ENCODE data around the gene AGAP3. TPM values are rescaled to one million over a fixed set of nuclear protein-coding genes. Genes with fewer than 3 reads are reported as not detected.

AGAP3 gene
- 91.1 and 102 TPM in 2 replicates for polyA plus RNA-seq (2013)

DNA sequence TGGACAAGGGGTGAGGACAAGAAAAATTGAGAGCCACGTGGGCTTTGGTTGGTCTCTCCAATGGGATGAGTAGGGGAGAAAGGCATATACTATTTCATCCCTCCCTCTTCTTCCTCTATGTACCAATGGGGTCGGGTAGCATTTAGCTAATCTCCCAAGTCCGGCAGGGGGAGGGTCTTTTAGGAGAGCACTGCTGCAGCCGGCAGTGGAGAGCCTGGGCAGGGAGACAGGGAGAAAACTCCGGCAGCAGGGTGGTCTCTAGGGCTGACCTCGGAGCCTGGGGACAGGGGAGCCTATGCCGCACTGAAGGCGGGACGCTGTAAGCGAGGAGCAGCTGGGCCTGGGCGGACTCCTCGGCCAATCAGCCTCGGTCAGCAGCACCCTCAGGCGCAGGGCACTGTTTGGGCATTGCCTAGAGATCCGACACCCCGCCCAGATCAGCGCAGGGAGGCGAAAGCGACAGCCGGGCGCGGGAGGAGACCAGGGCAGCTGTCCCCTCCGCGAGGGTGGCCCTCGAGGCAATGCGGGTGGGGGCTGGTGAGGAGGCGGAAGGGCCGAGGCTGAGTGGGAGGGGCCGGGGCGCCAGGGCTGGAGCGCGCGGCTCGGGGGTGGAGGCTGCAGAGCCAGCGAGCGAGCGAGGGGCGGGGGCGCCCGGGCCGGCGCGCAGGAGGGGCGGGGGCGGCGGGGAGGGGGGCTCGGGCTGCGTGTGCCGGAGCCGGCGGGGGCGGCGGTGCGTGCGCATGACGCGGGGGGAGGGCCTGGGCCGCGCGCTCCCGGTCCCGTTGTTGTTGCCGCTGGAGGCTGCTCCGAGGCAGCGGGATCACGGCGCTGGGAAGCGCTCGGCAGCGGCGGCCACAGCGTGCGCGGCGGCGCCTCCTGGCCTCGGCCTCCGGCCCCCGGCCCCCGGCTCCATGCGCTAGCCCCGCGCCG lies at the start of gene AGAP3:
Gene AGAP3 (plus strand): TSS at position 785 of the 930 bp plus-strand sequence. CDS start 267 bp downstream, outside the sequence.
- Histone ChIP-seq H3K79me1 (ENCODE audit: low read length) (peaks cover 35% of the 10 kb centered on the region), H2AK5ac (ENCODE audit: low read length) (peak within 1 kb of the TSS; percentile 52), H3K4me1 (ENCODE audit: control insufficient read depth in 1 of 2, insufficient read depth in 2 of 2, low read length in 2 of 2) (peaks cover 47 to 61% of the 10 kb centered on the region in 2 experiments), H3K27ac (ENCODE audit: low read depth, low read length) (peak within 1 kb of the TSS; percentile 57), H3K36me3 (ENCODE audit: control insufficient read depth in 1 of 2, insufficient read depth in 2 of 2, low read length in 2 of 2) (peaks cover 0 to 8% of the 10 kb centered on the region in 2 experiments), H3K27me3 (ENCODE audit: insufficient read depth, low read length) (no peaks in the 10 kb centered on the region), H4K91ac (ENCODE audit: low read depth, low read length) (peak within 1 kb of the TSS; percentile 78), H2AFZ (ENCODE audit: insufficient read depth, low read length, poor library complexity) (peak within 1 kb of the TSS; percentile 34), H4K8ac (ENCODE audit: low read depth, low read length) (peak within 1 kb of the TSS; percentile 72), H3K9ac (ENCODE audit: low read length) (peak within 1 kb of the TSS; percentile 78), H3K4me3 (ENCODE audit: low read depth, low read length) (peak within 1 kb of the TSS; percentile 75), H3K4me2 (ENCODE audit: low read length) (peak within 1 kb of the TSS; percentile 97), H2BK120ac (ENCODE audit: insufficient read depth, low read length, poor library complexity) (peak within 1 kb of the TSS; percentile 57), H2BK5ac (ENCODE audit: low read depth, low read length, poor library complexity) (peak within 1 kb of the TSS; percentile 38), H3K9me3 (ENCODE audit: insufficient read depth, low read depth, low read length) (no peaks in the 10 kb centered on the region), H3K79me2 (ENCODE audit: control insufficient read depth, insufficient read depth, low read length, poor library complexity) (peaks cover 34% of the 10 kb centered on the region), H3K23ac (ENCODE audit: low read length) (no peak within 1 kb of the TSS), H3K14ac (ENCODE audit: low read length) (peak within 1 kb of the TSS; percentile 88), H3K4ac (ENCODE audit: low read depth, low read length) (peak within 1 kb of the TSS; percentile 87), H4K12ac (ENCODE audit: low read depth, low read length) (peak within 1 kb of the TSS; percentile 61), H2BK12ac (ENCODE audit: low read length) (peak within 1 kb of the TSS; percentile 20), H3K18ac (ENCODE audit: low read length) (peak within 1 kb of the TSS; percentile 85)
- peak; percentile 89 to 92 for DNase-seq
- no CpG with 5 or more reads among the region's 84 CpGs for WGBS (ENCODE audit: extremely low coverage, insufficient coverage, insufficient read length)

DNA sequence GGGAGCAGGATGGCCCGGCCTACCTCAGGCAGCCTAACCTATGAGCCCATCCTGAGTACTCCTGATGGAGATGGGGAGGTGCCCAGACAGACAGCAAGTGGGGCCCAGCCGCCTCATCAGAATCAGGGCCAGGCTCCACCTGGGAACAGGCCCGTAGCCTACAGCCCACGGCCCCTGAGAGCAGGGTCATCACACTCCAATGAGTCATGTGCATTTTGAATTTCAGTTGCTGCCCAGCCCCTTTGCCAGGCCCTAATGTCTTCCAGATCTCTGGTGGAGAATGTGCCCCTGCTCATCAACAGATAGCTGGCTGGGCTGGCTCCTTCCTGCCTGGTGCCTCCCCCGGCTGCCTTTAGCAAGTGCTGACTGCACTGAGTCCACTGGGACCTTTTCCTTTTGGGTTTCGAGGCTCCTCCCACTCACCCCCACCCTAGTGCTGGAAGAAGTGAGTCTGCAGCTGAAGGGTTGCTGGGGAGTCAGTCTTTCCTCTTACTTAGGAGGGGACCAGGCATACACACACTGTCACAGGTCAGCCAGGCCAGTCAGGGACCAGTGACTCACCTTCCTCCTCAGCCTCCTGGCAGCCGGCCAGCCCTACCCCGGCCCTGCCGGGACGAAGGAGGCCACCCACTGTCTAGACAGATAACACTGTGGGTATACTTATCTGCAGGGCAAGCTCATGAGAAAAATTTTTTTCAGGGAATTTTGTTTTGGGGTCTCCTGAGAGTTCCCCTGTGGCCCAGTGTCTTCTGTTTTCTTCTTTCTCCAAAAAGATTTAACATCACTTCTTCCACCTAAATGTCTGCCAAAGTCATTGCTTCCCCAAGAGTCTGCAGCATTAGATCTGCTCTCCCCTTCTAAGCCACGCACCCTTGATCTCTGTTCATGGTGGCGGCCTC lies 47.1 kb upstream of the AGAP3 start:
- peak overlapping the region; percentile 40 for H3K18ac ChIP-seq (ENCODE audit: low read length)
- H3K36me3 ChIP-seq (ENCODE audit: control insufficient read depth in 1 of 2, insufficient read depth in 2 of 2, low read length in 2 of 2), result peaks cover 42 to 55% of the 10 kb centered on the region in 2 experiments
- H3K4me1 ChIP-seq (ENCODE audit: control insufficient read depth in 1 of 2, insufficient read depth in 2 of 2, low read length in 2 of 2), result peaks cover 19 to 21% of the 10 kb centered on the region in 2 experiments
- peaks cover 13% of the 10 kb centered on the region for H3K79me1 ChIP-seq (ENCODE audit: low read length)
- H4K91ac ChIP-seq (ENCODE audit: low read depth, low read length), result peak overlapping the region; percentile 74
- H3K27me3 ChIP-seq (ENCODE audit: insufficient read depth, low read length), result no peaks in the 10 kb centered on the region
- peak overlapping the region; percentile 41 for H3K14ac ChIP-seq (ENCODE audit: low read length)
- peak overlapping the region; percentile 13 for H3K4ac ChIP-seq (ENCODE audit: low read depth, low read length)
- DNase-seq, result peak; percentile 66 to 70
- no CpG with 5 or more reads among the region's 12 CpGs for WGBS (ENCODE audit: extremely low coverage, insufficient coverage, insufficient read length)
- H4K8ac ChIP-seq (ENCODE audit: low read depth, low read length), result peak overlapping the region; percentile 25
- no peaks in the 10 kb centered on the region for H3K79me2 ChIP-seq (ENCODE audit: control insufficient read depth, insufficient read depth, low read length, poor library complexity)
- H3K9me3 ChIP-seq (ENCODE audit: insufficient read depth, low read depth, low read length), result peaks cover 1% of the 10 kb centered on the region
- peak overlapping the region; percentile 65 for H2BK120ac ChIP-seq (ENCODE audit: insufficient read depth, low read length, poor library complexity)
- peak overlapping the region; percentile 87 for H3K27ac ChIP-seq (ENCODE audit: low read depth, low read length)
- H4K12ac ChIP-seq (ENCODE audit: low read depth, low read length), result no peak overlapping the region
- H2AFZ ChIP-seq (ENCODE audit: insufficient read depth, low read length, poor library complexity), result no peak overlapping the region
- no peak overlapping the region for H3K9ac ChIP-seq (ENCODE audit: low read length)
- H3K4me2 ChIP-seq (ENCODE audit: low read length), result no peak overlapping the region
- H2BK12ac ChIP-seq (ENCODE audit: low read length), result peak overlapping the region; percentile 42
- H2AK5ac ChIP-seq (ENCODE audit: low read length), result peak overlapping the region; percentile 31
- H3K23ac ChIP-seq (ENCODE audit: low read length), result no peak overlapping the region
- no peak overlapping the region for H3K4me3 ChIP-seq (ENCODE audit: low read depth, low read length)
- H2BK5ac ChIP-seq (ENCODE audit: low read depth, low read length, poor library complexity), result peak overlapping the region; percentile 64

DNA sequence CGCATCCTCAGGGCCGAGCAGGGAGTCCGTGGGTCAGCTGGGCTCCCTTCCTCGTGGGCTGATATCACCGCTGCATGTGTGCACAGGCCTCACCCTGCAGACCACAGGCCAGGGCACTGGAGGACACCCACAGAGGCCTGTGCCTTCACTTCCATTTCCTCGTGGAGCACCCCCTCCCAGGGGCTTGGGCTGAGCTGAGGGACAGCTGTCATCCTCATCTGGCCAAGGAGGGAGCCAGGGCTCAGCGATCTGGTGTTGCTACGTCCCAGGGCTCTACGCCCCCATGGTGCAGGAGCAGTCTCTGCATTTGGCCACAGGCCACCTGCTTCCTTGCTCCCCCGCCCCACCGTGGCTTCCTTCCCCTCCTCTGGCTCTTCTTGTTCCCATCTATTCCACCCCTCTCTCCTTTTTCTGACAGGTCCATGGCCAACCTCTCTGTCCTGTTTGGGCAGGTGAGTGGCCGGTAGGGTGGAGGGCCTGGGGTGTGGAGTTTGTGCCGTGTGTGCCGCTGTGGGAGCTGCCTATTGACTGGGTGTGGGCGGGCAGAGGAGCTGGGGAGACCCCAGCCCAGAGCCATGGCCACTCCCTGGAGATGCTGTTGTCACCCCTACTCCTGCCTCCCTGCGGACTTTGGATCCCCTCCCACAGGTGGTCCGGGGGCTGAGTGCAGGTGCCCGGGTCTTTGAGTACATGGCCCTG lies 46.3 kb upstream of the AGAP3 start:
- Histone ChIP-seq H3K18ac (ENCODE audit: low read length) (peak overlapping the region; percentile 33), H3K9ac (ENCODE audit: low read length) (no peak overlapping the region), H3K14ac (ENCODE audit: low read length) (peak overlapping the region; percentile 41), H2AK5ac (ENCODE audit: low read length) (peak overlapping the region; percentile 31), H4K8ac (ENCODE audit: low read depth, low read length) (peak overlapping the region; percentile 25), H3K4me1 (ENCODE audit: control insufficient read depth in 1 of 2, insufficient read depth in 2 of 2, low read length in 2 of 2) (peaks cover 19 to 21% of the 10 kb centered on the region in 2 experiments), H3K79me1 (ENCODE audit: low read length) (peaks cover 13% of the 10 kb centered on the region), H2BK120ac (ENCODE audit: insufficient read depth, low read length, poor library complexity) (peak overlapping the region; percentile 65), H2BK12ac (ENCODE audit: low read length) (peak overlapping the region; percentile 42), H4K91ac (ENCODE audit: low read depth, low read length) (peak overlapping the region; percentile 74), H2BK5ac (ENCODE audit: low read depth, low read length, poor library complexity) (peak overlapping the region; percentile 64), H3K27me3 (ENCODE audit: insufficient read depth, low read length) (no peaks in the 10 kb centered on the region), H2AFZ (ENCODE audit: insufficient read depth, low read length, poor library complexity) (no peak overlapping the region), H3K9me3 (ENCODE audit: insufficient read depth, low read depth, low read length) (peaks cover 1% of the 10 kb centered on the region), H3K4me2 (ENCODE audit: low read length) (no peak overlapping the region), H3K23ac (ENCODE audit: low read length) (no peak overlapping the region), H3K4me3 (ENCODE audit: low read depth, low read length) (no peak overlapping the region), H3K27ac (ENCODE audit: low read depth, low read length) (peak overlapping the region; percentile 76), H3K36me3 (ENCODE audit: control insufficient read depth in 1 of 2, insufficient read depth in 2 of 2, low read length in 2 of 2) (peaks cover 40 to 49% of the 10 kb centered on the region in 2 experiments), H3K4ac (ENCODE audit: low read depth, low read length) (peak overlapping the region; percentile 12), H4K12ac (ENCODE audit: low read depth, low read length) (no peak overlapping the region), H3K79me2 (ENCODE audit: control insufficient read depth, insufficient read depth, low read length, poor library complexity) (no peaks in the 10 kb centered on the region)
- no peak for DNase-seq
- no CpG with 5 or more reads among the region's 18 CpGs for WGBS (ENCODE audit: extremely low coverage, insufficient coverage, insufficient read length)

All from trophoblast cell (in vitro differentiated cells and primary cell).